B cell (primary cell): ENCODE results near the gene BEST1. TPM values are rescaled to one million over a fixed set of nuclear protein-coding genes. Genes with fewer than 3 reads are reported as not detected.

Experiments used
- ATAC-seq: fragments of 200-7000 bp; cut with Tn5 transposase; one replicate; pipeline ENCODE4 v1.10.0; 2021; ENCODE audit warnings: low read depth, mild to moderate bottlenecking, moderate number of reproducible peaks, moderate library complexity
- CTCF ChIA-PET: fragments of 350-600 bp; sonication (Branson Sonifier 250); formaldehyde crosslinking; loops from one replicate; lab custom pipeline; 2021; ENCODE audit warnings: antibody characterized with exemption, inconsistent platforms; lab: Charles Lee
- POLR2A ChIA-PET: fragments of 350-600 bp; sonication (Branson Sonifier 250); formaldehyde crosslinking; loops from one replicate; lab custom pipeline; 2021; ENCODE audit warnings: antibody characterized with exemption; lab: Charles Lee
- DNase-seq: peaks from one replicate; pipeline ENCODE4 v3.0.0; 2013
- H2AFZ ChIP-seq: 2 replicates; pipeline ENCODE4 v1.6.1; 2012; ENCODE audit warnings: mild to moderate bottlenecking, low read depth, low read length; ENCODE audit not compliant: insufficient read depth, poor library complexity, severe bottlenecking
- H3K27ac ChIP-seq, 2 donors: 1 replicate in 1 of 2; 2 replicates in 1 of 2; pipeline ENCODE4 v1.5.1; 2012 to 2013; ENCODE audit warnings: low read length in 2 of 2, mild to moderate bottlenecking in 2 of 2, moderate library complexity in 1 of 2
- H3K27me3 ChIP-seq, 4 experiments: fragments of 200-600 bp in 1 of 4; sonication (generic) in 1 of 4; replicated peaks in 1 of 4; 1 replicate in 2 of 4; 2 replicates in 2 of 4; pipeline versions ENCODE4 v1.6.1 to v1.7.0; 2013 to 2016; ENCODE audit warnings: low read length in 3 of 4, mild to moderate bottlenecking in 2 of 4, mixed read lengths in 1 of 4, moderate library complexity in 1 of 4; ENCODE audit not compliant: insufficient read depth in 4 of 4, control insufficient read depth in 3 of 4; ENCODE audit errors: control extremely low read depth in 1 of 4
- H3K36me3 ChIP-seq, 2 experiments: replicated peaks in 1 of 2; 1 replicate in 1 of 2; 2 replicates in 1 of 2; pipeline versions ENCODE4 v1.6.1 to v1.7.1; 2013; ENCODE audit warnings: low read length in 1 of 2; ENCODE audit not compliant: insufficient read depth in 2 of 2, control insufficient read depth in 1 of 2; ENCODE audit errors: control extremely low read depth in 1 of 2, extremely low read depth in 1 of 2
- H3K4me1 ChIP-seq, 2 donors: fragments of 200-600 bp in 1 of 2; sonication (generic) in 1 of 2; 1 replicate in 1 of 2; 2 replicates in 1 of 2; pipeline versions ENCODE4 v1.5.1 to v1.6.1; 2013 to 2017; ENCODE audit warnings: low read length in 2 of 2; ENCODE audit not compliant: control insufficient read depth in 2 of 2, insufficient read depth in 2 of 2
- H3K4me2 ChIP-seq: replicated peaks from 2 replicates; pipeline ENCODE3; 2012; ENCODE audit warnings: mild to moderate bottlenecking, low read depth, low read length; ENCODE audit not compliant: poor library complexity, severe bottlenecking
- H3K4me3 ChIP-seq, 5 experiments: fragments of 200-600 bp in 1 of 5; sonication (generic) in 1 of 5; 1 replicate in 3 of 5; 2 replicates in 2 of 5; pipeline versions ENCODE4 v1.5.1 to v1.7.0; 2011 to 2016; ENCODE audit warnings: low read length in 4 of 5, mild to moderate bottlenecking in 4 of 5, low read depth in 2 of 5, control low read depth in 1 of 5, moderate library complexity in 1 of 5; ENCODE audit not compliant: insufficient read depth in 1 of 5; ENCODE audit errors: control extremely low read depth in 1 of 5, extremely low read depth in 1 of 5
- H3K79me2 ChIP-seq: fragments of 200-600 bp; sonication (generic); one replicate; pipeline ENCODE4 v1.6.0; 2016; ENCODE audit warnings: low read length; ENCODE audit not compliant: control insufficient read depth, insufficient read depth
- H3K9ac ChIP-seq: fragments of 200-600 bp; sonication (generic); 2 replicates; pipeline ENCODE4 v1.6.1; 2017; ENCODE audit warnings: mild to moderate bottlenecking, low read length, moderate library complexity
- H3K9me3 ChIP-seq, 3 donors: one replicate each; pipeline versions ENCODE4 v1.6.1 to v1.7.1; 2013; ENCODE audit warnings: low read length in 2 of 3; ENCODE audit not compliant: control insufficient read depth in 2 of 3, insufficient read depth in 1 of 3; ENCODE audit errors: control extremely low read depth in 1 of 3
- H4K20me1 ChIP-seq: 2 replicates; pipeline ENCODE4 v1.6.0; 2012; ENCODE audit warnings: mild to moderate bottlenecking, low read length; ENCODE audit not compliant: insufficient read depth, control insufficient read depth, poor library complexity, severe bottlenecking
- H3K27ac Mint-ChIP-seq: one replicate; pipeline ENCODE4 v1.8.0; 2021; ENCODE audit warnings: mixed read lengths
- H3K27me3 Mint-ChIP-seq: one replicate; pipeline ENCODE4 v1.8.0; 2021; ENCODE audit warnings: mixed read lengths
- H3K4me1 Mint-ChIP-seq: one replicate; pipeline ENCODE4 v1.8.0; 2021; ENCODE audit warnings: mixed read lengths
- H3K4me3 Mint-ChIP-seq: one replicate; pipeline ENCODE4 v1.8.0; 2021; ENCODE audit warnings: mixed read lengths
- H3K9me3 Mint-ChIP-seq: one replicate; pipeline ENCODE4 v1.8.0; 2022; ENCODE audit warnings: mixed read lengths; ENCODE audit not compliant: insufficient read depth
- CTCF ChIP-seq: fragments of 200-600 bp; IDR thresholded peaks from one replicate; pipeline ENCODE4 v1.8.0; 2022; ENCODE audit warnings: antibody characterized with exemption, mild to moderate bottlenecking
- EZH2 ChIP-seq: IDR thresholded peaks from 2 replicates; pipeline ENCODE4 v1.6.1; 2012; ENCODE audit warnings: borderline replicate concordance, low read depth, mild to moderate bottlenecking, moderate library complexity, low read length; ENCODE audit not compliant: insufficient read depth, poor library complexity, severe bottlenecking
- WGBS: methylation state at CpG from one replicate; pipeline ENCODE4 v1.1.5; 2013; ENCODE audit warnings: missing lambda C conversion rate; ENCODE audit not compliant: insufficient coverage; 5-methylcytosine and 5-hydroxymethylcytosine counted together
- intact Hi-C: fragments of 100-400 bp; cut with micrococcal nuclease; formaldehyde crosslinking; loops from one replicate; pipeline ENCODE4 v1.10.0; 2022
- polyA plus RNA-seq: library from polyadenylated mRNA; depleted of rRNA; stranded (reverse); fragments of >200 nt; gene quantifications from 2 replicates; pipeline ENCODE4 v1.2.3, GENCODE V29; 2012
- total RNA-seq, 2 donors: library from RNA; stranded (reverse); fragments of 120-200 nt in 1 of 2; gene quantifications; 1 replicate in 1 of 2; 2 replicates in 1 of 2; pipeline versions ENCODE4 v1.2.3 to v1.2.4, GENCODE V29; 2013 to 2022

The BEST1 gene
- total and polyA plus RNA-seq, 2 donors (not counting 1 experiment from before 2014, with no cell fraction given) = 0.07 to 0.99 TPM

- H3K4me1 ChIP-seq = peaks cover 54 to 65% of the 10 kb centered on the region in 2 donors
- CTCF ChIA-PET = interaction anchor here (1.2 to 7.3 kb wide), 10 partner anchors 17 to 172 kb away, joined by 3 to 61 read pairs (median 7); no protein-coding TSS in a partner anchor
- H3K9ac ChIP-seq = no peak overlapping the region
These were observed 18.7 kb downstream of the BEST1 start for GRCh38 chr11:61968758-61969390.

More at GRCh38 chr11:61968758-61969390, 18.7 kb downstream of the BEST1 start:
- WGBS = 96% methylated on average over 13 of the region's 16 CpGs
- Histone ChIP-seq H4K20me1 (peaks cover 31% of the 10 kb centered on the region), H3K4me2 (peak overlapping the region; percentile 94), H3K36me3 (peaks cover 0 to 16% of the 10 kb centered on the region in 2 experiments), H3K79me2 (peaks cover 43% of the 10 kb centered on the region), H3K27ac (peak overlapping the region; percentile 86 to 94), H3K27me3 (no peaks in the 10 kb centered on the region), H3K4me3 (peak overlapping the region in 3 of 5 experiments; percentile 42 to 96 (median 88)), H2AFZ (peak overlapping the region; percentile 92), H3K9me3 (no peaks in the 10 kb centered on the region)
- intact Hi-C loops = loop anchor here (1.0 to 5.0 kb wide), 7 partner anchors 56 to 1052 kb away; partner anchors contain the start of genes POLR2G and SYT7
- no peaks in the 10 kb centered on the region for H3K9me3 Mint-ChIP-seq
- H3K4me1 Mint-ChIP-seq = peaks cover 70% of the 10 kb centered on the region
- ATAC-seq (no peak), DNase-seq (no peak)
- TF ChIP-seq CTCF (no peak), EZH2 (no peak)
- POLR2A ChIA-PET = interaction anchor here (0.6 to 3.6 kb wide), 7 partner anchors 20 to 772 kb away, joined by 4 to 11 read pairs (median 9); partner anchors contain the start of gene INCENP
- peak overlapping the region; percentile 99 for H3K27ac Mint-ChIP-seq
- H3K27me3 Mint-ChIP-seq = no peaks in the 10 kb centered on the region
- peak overlapping the region; percentile 97 for H3K4me3 Mint-ChIP-seq
